HG02938 (cell line): ENCODE results near the gene GPR78.
"Not testable (repeated sequence)": the region's sequence is repeated elsewhere in the genome, so short reads cannot be mapped to it uniquely, and the experiment has no call there.

Experiments used
- ATAC-seq: cut with Tn5 transposase; IDR thresholded peaks from one replicate; pipeline ENCODE4 v1.9.1; 2021; ENCODE audit warnings: mild to moderate bottlenecking, moderate library complexity; ENCODE audit not compliant: unreplicated experiment

Gene GPR78

DNA sequence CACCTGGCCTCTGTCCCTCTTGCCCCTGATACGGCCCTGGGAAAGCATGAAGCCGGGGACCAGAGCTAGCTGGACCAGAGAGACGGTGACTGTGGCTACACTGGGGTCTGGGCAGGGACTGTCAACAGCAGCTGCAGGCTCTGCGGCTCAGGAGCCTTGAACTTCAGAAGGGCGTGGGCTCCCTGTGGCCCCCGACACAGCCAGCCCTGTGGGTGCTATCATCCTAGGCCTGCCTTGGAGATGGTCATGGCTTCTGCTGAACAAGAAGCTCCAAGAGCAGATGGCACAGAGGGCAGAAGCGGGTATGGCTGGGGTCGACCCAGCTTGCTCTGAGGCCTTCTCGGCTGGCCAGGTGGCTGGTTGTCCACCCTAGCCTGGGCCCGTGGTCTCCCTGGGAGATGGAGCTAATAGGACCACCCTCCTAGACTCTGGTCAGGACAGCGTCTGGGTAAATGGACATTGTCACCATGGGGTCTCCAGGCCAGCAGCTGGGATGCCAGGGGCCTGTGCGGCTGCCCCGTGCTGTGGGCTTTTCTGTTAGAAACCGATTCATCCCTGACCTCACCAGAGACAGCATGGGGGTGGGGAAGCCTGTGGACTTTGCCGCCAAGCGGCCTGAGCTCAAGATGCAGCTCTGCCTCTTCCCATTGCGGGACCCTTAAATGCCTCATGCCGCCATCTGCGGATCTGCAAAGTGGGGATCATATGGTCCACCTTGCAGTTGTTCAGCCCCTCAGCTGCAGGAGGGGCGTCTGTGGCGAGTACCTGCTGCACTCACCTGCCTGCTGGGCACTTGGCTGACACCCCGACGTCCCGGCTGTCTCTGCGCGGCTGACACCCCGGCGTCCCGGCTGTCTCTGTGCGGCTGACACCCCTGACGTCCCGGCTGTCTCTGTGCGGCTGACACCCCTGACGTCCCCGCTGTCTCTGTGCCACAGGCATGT lies 33.5 kb downstream of the GPR78 start:
- no peak for ATAC-seq

GRCh38 chr4:8614365-8615193 lies 34.4 kb downstream of the GPR78 start:
- no peak for ATAC-seq

DNA sequence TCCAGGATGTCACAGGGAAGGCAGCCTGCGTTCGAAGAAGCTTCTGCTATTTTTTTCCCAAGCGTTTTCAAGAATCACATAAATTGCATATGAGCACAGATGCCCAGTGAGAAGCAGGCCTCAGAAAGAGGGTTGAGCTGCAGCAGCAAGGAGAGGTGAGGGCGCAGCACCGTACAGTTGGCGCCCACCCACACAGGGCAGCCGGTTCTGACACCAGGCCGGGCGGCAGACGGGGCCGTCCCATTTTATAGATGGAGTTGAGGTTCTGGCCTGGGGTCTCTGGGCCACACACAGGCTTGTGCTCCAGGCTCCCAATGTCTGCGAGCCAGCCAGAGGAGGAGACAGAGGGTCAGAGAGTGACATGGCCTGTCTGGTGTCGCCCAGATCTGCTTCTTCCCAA lies 35.2 kb downstream of the GPR78 start:
- ATAC-seq, result no peak

DNA sequence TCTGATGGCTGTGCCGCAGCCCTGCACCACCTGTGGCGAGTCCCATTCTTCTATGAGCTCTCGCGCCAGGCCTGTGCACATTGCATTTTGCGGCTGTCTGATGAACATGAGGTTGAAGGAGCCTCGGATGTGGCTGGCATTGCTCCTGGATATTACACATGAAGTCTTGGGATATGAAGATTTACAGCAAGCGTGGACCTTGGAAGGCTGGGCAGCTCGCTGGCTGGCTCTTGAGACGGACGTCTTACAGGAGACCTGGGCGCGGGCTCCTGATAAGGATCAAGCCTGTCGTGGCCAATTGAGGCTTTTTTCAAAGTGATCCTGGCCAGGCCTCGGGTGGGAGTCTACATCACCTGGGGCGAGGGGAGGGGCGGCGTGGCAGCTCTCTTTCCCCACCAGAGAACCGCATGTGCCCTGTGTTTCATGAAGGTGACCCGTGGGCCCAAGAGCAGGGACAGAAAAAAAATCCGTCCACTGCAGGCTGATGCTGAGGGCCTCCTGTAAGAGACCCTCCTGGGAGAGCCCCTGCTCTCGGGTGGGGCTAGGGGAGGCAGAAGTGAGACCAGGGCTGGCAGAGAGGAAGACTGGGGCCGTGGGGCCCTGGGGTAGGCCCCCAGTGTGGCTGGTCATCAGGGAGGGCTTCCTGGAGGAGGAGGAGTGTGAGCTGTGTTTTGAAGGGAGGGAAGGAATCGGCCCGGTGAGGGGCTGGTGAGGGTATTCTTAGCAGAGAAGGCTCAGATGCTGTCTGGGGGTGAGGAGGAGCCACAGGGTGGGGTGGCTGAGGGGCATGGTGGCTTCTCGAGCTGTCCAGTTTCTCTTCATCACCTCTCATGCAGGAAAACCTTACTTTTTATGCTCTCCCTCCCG lies 36.0 kb downstream of the GPR78 start:
- no peak for ATAC-seq

- no peak for ATAC-seq
Observed at GRCh38 chr4:8616831-8617230, 36.6 kb downstream of the GPR78 start.

- no peak for ATAC-seq
Observed at GRCh38 chr4:8617486-8618040, 37.4 kb downstream of the GPR78 start.

- ATAC-seq, result no peak
Observed at GRCh38 chr4:8618421-8618820, 38.2 kb downstream of the GPR78 start.

DNA sequence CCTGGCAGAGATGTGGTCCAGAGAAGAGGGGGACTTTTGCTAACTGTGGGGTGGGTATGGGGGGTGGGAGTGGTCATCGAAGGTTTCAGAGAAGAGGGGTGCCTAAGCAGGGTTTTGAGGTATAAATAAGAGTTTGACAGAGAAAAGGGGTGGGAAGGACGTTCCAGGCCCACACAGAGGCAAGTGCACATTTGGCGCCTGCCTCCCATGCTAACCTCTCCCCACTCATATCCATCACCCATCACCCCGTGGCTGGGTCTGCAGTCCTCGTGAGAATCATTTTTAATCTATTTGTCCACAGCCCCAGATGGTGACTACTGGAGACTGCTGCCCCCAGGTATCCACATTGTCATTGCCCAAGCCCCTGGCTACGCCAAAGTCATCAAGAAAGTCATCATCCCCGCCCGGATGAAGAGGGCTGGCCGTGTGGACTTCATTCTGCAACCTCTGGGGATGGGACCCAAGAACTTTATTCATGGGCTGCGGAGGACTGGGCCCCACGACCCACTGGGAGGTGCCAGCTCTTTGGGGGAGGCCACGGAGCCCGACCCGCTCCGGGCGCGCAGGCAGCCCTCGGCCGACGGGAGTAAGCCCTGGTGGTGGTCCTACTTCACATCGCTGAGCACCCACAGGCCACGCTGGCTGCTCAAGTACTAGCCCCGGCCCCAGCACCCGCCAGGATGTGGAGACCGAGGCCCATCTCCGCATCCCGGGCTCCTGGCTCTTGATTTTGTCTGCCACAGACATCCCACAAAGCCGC lies 38.9 kb downstream of the GPR78 start:
- ATAC-seq, result no peak

GRCh38 chr4:8621135-8621534 lies 40.9 kb downstream of the GPR78 start:
- not testable (repeated sequence) for ATAC-seq

- not testable (repeated sequence) for ATAC-seq
Observed at GRCh38 chr4:8624601-8625272, 44.5 kb downstream of the GPR78 start.

- not testable (repeated sequence) for ATAC-seq
Observed at GRCh38 chr4:8630240-8630905, 50.2 kb downstream of the GPR78 start.

DNA sequence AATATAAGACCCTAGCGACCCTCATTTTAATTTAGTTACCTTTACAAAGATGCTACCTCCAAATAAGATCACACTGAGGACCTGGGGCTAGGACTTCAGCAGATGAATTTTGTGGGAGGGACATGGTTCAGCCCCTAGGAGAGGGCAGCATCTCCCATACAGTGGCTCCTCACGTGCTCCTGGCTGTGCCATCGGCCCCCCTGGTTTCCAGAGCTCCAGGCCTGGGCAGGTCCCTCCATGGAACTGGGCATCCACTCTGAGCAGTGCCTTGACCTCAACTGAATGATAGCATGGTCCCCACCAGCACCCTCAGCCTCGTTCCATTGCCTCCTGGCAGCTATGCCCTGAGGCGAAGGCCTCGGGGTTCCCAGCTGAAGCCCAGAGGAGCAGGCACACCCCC lies 51.7 kb downstream of the GPR78 start:
- not testable (repeated sequence) for ATAC-seq

DNA sequence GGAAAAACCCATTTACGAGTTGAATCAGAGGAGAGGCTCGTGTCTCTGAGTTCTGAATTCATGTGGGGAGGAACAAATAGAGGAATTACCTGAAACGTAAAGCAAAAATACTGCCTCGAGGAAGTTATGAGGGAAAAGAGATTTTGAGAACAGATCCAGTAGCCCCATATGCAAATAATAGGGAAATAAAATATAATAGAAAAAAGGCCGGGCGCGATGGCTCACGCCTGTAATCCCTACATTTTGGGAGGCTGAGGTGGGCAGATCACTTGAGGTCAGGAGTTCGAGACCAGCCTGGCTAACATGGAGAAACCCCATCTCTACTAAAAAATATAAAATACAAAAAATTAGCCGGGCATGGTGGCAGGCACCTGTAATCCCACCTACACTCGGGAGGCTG lies 54.6 kb downstream of the GPR78 start:
- ATAC-seq, result not testable (repeated sequence)

DNA sequence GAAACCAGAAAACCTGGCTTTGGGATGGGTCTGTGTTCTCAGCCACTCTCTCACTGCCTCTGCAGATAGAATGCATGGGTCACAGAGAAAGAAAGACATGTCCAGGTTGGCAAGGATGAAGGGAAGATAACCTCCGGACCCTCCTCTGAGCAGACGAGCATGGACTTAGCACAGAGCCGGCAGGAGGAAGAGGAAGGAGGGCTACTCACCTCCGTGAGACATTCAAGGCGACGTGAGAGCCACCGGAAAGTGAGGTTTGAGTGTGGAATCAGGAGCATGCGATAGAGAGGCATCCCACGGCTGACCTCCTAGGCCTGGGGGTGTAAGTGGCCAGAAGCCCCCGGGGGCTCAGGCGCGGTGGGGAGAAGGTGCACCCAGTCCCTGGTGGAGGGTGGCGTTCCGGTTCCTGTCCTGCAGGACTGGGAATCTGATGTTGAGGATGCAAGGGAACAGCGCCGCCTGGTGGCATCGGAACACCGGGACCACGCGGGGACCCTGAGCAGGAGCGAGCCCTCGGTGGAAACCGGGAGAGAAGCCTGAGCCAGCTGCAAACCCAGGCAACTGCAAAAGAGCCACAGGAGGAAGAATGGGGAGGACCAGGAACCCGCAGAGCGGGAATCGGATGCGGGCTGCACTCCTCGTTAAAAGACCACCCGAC lies 55.8 kb downstream of the GPR78 start:
- ATAC-seq, result not testable (repeated sequence)
